ENCODE results near the gene BHLHE23. TPM values are rescaled to one million over a fixed set of nuclear protein-coding genes. Genes with fewer than 3 reads are reported as not detected.

The BHLHE23 gene
- total RNA-seq, 1 experiment from 2014 or later = not detected

DNA sequence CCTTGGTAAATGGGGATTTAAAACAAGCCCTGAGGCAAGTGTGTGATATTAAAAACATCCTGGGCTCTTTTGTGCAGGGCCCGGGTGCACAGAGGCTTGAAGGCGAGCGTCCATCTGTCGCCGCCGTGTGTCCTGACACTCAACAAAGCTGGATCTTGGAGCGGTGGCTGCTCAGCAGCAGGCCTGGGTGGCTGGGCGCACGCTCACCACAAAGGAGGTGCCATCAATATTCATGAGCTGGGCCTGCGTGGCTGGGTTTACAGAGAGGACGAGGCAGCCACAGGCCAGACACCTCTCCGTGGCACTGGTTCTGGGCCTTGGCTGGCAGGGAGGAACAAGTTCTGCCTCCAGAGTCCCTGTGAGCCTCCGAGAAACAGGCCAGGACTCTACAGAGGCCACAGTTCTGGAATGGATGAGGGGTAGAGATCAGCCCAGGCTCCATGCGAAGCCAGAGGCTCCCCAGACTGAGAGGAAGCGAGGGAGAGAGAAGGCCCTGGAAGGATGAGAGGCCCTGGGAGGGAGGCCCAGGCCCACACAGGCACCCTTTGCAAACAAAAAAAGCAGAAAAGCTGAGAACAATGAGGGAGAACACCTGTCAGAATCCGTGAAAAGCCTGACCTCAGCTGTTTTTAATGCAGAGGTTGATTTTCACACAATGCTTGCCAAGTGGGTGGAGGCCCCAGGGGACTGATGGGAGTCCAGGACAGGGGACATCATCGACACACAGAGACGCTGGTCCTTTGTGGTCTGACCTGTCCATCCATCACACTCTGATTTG, 21.9 kb downstream of the BHLHE23 start:
- Histone ChIP-seq H3K9me2 (ENCODE audit: insufficient read depth) (no peaks in the 10 kb centered on the region), H3K27me3 (ENCODE audit: insufficient read depth, low read depth) (peaks cover 89% of the 10 kb centered on the region), H4K20me1 (ENCODE audit: insufficient read depth) (no peaks in the 10 kb centered on the region), H3K79me2 (ENCODE audit: low read depth) (no peaks in the 10 kb centered on the region), H3F3A (ENCODE audit: insufficient read depth, low read depth) (no peaks in the 10 kb centered on the region), H2AFZ (no peak overlapping the region), H3K4me1 (replicated peaks; ENCODE audit: insufficient read depth) (no peaks in the 10 kb centered on the region), H3K36me3 (ENCODE audit: low read depth) (no peaks in the 10 kb centered on the region), H3K9me3 (ENCODE audit: insufficient read depth, low read depth) (no peaks in the 10 kb centered on the region), H3K27ac (no peak overlapping the region), H3K4me3 (no peak overlapping the region), H3K4me2 (no peak overlapping the region)
- BruUV-seq (replicated peaks) = no TSS peak
- POLR2A ChIA-PET (ENCODE audit: unreplicated experiment) = no interaction called here
- CTCF ChIA-PET = no interaction called here
- DNase-seq = no peak
- no peak for TF ChIP-seq EZH2 (IDR thresholded peaks at IDR 0.05; ENCODE audit: low read depth)
- TF ChIP-seq, protein P1, sequence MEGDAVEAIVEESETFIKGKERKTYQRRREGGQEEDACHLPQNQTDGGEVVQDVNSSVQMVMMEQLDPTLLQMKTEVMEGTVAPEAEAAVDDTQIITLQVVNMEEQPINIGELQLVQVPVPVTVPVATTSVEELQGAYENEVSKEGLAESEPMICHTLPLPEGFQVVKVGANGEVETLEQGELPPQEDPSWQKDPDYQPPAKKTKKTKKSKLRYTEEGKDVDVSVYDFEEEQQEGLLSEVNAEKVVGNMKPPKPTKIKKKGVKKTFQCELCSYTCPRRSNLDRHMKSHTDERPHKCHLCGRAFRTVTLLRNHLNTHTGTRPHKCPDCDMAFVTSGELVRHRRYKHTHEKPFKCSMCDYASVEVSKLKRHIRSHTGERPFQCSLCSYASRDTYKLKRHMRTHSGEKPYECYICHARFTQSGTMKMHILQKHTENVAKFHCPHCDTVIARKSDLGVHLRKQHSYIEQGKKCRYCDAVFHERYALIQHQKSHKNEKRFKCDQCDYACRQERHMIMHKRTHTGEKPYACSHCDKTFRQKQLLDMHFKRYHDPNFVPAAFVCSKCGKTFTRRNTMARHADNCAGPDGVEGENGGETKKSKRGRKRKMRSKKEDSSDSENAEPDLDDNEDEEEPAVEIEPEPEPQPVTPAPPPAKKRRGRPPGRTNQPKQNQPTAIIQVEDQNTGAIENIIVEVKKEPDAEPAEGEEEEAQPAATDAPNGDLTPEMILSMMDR (conservative IDR thresholded peaks at IDR 0.05) = no peak
- intact Hi-C loops (cut with micrococcal nuclease; ENCODE audit: unreplicated experiment) = no loop called here

DNA sequence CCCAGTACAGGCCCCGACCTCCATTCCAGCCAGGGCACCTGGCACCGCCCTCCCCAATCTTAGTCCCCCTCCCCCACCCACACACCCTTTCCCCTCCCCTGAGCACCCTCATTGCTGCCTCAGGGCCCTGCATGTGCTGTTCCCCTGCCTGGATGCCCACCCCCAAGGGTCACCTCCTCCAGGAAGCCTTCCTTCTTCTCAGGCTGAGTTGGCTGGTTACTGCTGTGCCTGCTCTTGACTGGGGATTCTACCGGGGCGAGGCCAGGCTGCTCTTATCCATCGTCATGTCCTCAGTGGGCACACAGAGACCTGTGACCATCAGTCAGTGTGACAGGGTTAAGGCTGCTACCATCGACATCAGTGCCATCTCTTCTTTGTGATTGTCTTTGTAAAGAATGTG, 23.6 kb downstream of the BHLHE23 start:
- no peaks in the 10 kb centered on the region for H3K36me3 ChIP-seq (ENCODE audit: low read depth)
- H3K79me2 ChIP-seq (ENCODE audit: low read depth) = no peaks in the 10 kb centered on the region
- H3K27ac ChIP-seq = no peak overlapping the region
- BruUV-seq (replicated peaks) = no TSS peak
- no peaks in the 10 kb centered on the region for H3F3A ChIP-seq (ENCODE audit: insufficient read depth, low read depth)
- H3K9me3 ChIP-seq (ENCODE audit: insufficient read depth, low read depth) = no peaks in the 10 kb centered on the region
- no peaks in the 10 kb centered on the region for H3K4me1 ChIP-seq (replicated peaks; ENCODE audit: insufficient read depth)
- H3K9me2 ChIP-seq (ENCODE audit: insufficient read depth) = no peaks in the 10 kb centered on the region
- no peak for DNase-seq
- H2AFZ ChIP-seq = no peak overlapping the region
- no peaks in the 10 kb centered on the region for H4K20me1 ChIP-seq (ENCODE audit: insufficient read depth)
- ChIA-PET POLR2A (ENCODE audit: unreplicated experiment) (no interaction called here), CTCF (interaction anchor here (0.6 kb wide), 1 partner anchor 9 kb away, joined by 8 read pairs; no protein-coding TSS in a partner anchor)
- H3K4me2 ChIP-seq = no peak overlapping the region
- TF ChIP-seq, protein P1 (conservative IDR thresholded peaks at IDR 0.05) = no peak
- no peak for TF ChIP-seq EZH2 (IDR thresholded peaks at IDR 0.05; ENCODE audit: low read depth)
- peaks cover 91% of the 10 kb centered on the region for H3K27me3 ChIP-seq (ENCODE audit: insufficient read depth, low read depth)
- H3K4me3 ChIP-seq = no peak overlapping the region
- intact Hi-C loops (cut with micrococcal nuclease; ENCODE audit: unreplicated experiment) = no loop called here

- H3K4me1 ChIP-seq (replicated peaks; ENCODE audit: insufficient read depth) = no peaks in the 10 kb centered on the region
- TF ChIP-seq, protein P1 (conservative IDR thresholded peaks at IDR 0.05) = no peak
- no peak for TF ChIP-seq EZH2 (IDR thresholded peaks at IDR 0.05; ENCODE audit: low read depth)
- H2AFZ ChIP-seq = no peak overlapping the region
- H3K36me3 ChIP-seq (ENCODE audit: low read depth) = no peaks in the 10 kb centered on the region
- ChIA-PET CTCF (no interaction called here), POLR2A (ENCODE audit: unreplicated experiment) (no interaction called here)
- no peak overlapping the region for H3K4me3 ChIP-seq
- H3K27ac ChIP-seq = no peak overlapping the region
- BruUV-seq (replicated peaks) = no TSS peak
- intact Hi-C loops (cut with micrococcal nuclease; ENCODE audit: unreplicated experiment) = no loop called here
- DNase-seq = no peak
- H3K79me2 ChIP-seq (ENCODE audit: low read depth) = no peaks in the 10 kb centered on the region
- no peaks in the 10 kb centered on the region for H3K9me3 ChIP-seq (ENCODE audit: insufficient read depth, low read depth)
- H3K4me2 ChIP-seq = no peak overlapping the region
- H3F3A ChIP-seq (ENCODE audit: insufficient read depth, low read depth) = no peaks in the 10 kb centered on the region
- H4K20me1 ChIP-seq (ENCODE audit: insufficient read depth) = no peaks in the 10 kb centered on the region
- peaks cover 94% of the 10 kb centered on the region for H3K27me3 ChIP-seq (ENCODE audit: insufficient read depth, low read depth)
- H3K9me2 ChIP-seq (ENCODE audit: insufficient read depth) = no peaks in the 10 kb centered on the region
Observed at GRCh38 chr20:62982124-62983075, 24.4 kb downstream of the BHLHE23 start.

All from PC-9 (cell line).